OCI-LY1 (cell line): Measurements from ENCODE around the gene AFAP1.

Source experiments
- H2AFZ ChIP-seq: fragments of 200-600 bp; sonication (generic), shearing (Covaris generic); 2 replicates; pipeline ENCODE4 v1.6.0; 2014; ENCODE audit warnings: antibody characterized with exemption, mild to moderate bottlenecking, low read length
- H3F3A ChIP-seq: fragments of 200-600 bp; sonication (generic), shearing (Covaris generic); 2 replicates; pipeline ENCODE4 v1.6.0; 2014; ENCODE audit warnings: mild to moderate bottlenecking, antibody characterized with exemption, low read length, moderate library complexity; ENCODE audit not compliant: insufficient read depth
- H3K27ac ChIP-seq: fragments of 200-600 bp; sonication (generic); 2 replicates; pipeline ENCODE4 v1.5.1; 2014; ENCODE audit warnings: low read length, mixed run types, mild to moderate bottlenecking, low read depth; ENCODE audit not compliant: poor library complexity, severe bottlenecking
- H3K27me3 ChIP-seq: fragments of 200-600 bp; sonication (generic); 2 replicates; pipeline ENCODE4 v1.6.0; 2014; ENCODE audit warnings: antibody characterized with exemption, mild to moderate bottlenecking, low read length, moderate library complexity; ENCODE audit not compliant: insufficient read depth
- H3K36me3 ChIP-seq: fragments of 200-600 bp; sonication (generic); 2 replicates; pipeline ENCODE4 v1.6.1; 2014; ENCODE audit warnings: mild to moderate bottlenecking, antibody characterized with exemption, low read length, moderate library complexity, mixed read lengths; ENCODE audit not compliant: insufficient read depth
- H3K4me1 ChIP-seq: fragments of 200-600 bp; sonication (generic); 2 replicates; pipeline ENCODE4 v1.5.1; 2014; ENCODE audit warnings: mild to moderate bottlenecking, low read length, moderate library complexity; ENCODE audit not compliant: insufficient read depth, severe bottlenecking
- H3K4me2 ChIP-seq: fragments of 200-600 bp; sonication (generic), shearing (Covaris generic); 2 replicates; pipeline ENCODE4 v1.6.1; 2014; ENCODE audit warnings: low read length
- H3K4me3 ChIP-seq: fragments of 200-600 bp; sonication (generic); 2 replicates; pipeline ENCODE4 v1.5.1; 2014; ENCODE audit warnings: low read length, low read depth, mild to moderate bottlenecking, mixed read lengths; ENCODE audit not compliant: poor library complexity, severe bottlenecking
- H3K79me2 ChIP-seq: fragments of 200-600 bp; shearing (Covaris generic); 2 replicates; pipeline ENCODE4 v1.6.1; 2016; ENCODE audit warnings: mixed run types, low read length, mixed read lengths; ENCODE audit not compliant: insufficient read depth
- H3K9ac ChIP-seq: fragments of 200-600 bp; sonication (generic), shearing (Covaris generic); 2 replicates; pipeline ENCODE4 v1.6.1; 2014; ENCODE audit warnings: mild to moderate bottlenecking, low read length, mixed read lengths
- H3K9me2 ChIP-seq: fragments of 200-600 bp; sonication (generic), shearing (Covaris generic); 2 replicates; pipeline ENCODE4 v1.6.1; 2014; ENCODE audit warnings: low read depth, mild to moderate bottlenecking, low read length, mixed read lengths
- H3K9me3 ChIP-seq: fragments of 200-600 bp; shearing (Covaris generic); 2 replicates; pipeline ENCODE4 v1.6.1; 2014; ENCODE audit warnings: low read length, mixed read lengths
- H4K20me1 ChIP-seq: fragments of 200-600 bp; sonication (generic), shearing (Covaris generic); 2 replicates; pipeline ENCODE4 v1.6.0; 2016; ENCODE audit warnings: mild to moderate bottlenecking, low read length; ENCODE audit not compliant: insufficient read depth
- EZH2 ChIP-seq: fragments of 200-600 bp; sonication (generic), shearing (Covaris generic); IDR thresholded peaks from 2 replicates; pipeline ENCODE4 v1.8.0; 2017; ENCODE audit warnings: borderline replicate concordance, mixed run types, mild to moderate bottlenecking, antibody characterized with exemption, low read length, moderate library complexity, mixed read lengths
- TF ChIP-seq, protein P1 (sequence below): fragments of 200-600 bp; sonication (generic), shearing (Covaris generic); IDR thresholded peaks from 2 replicates; pipeline ENCODE4 v1.5.1; 2017; ENCODE audit warnings: mild to moderate bottlenecking, antibody characterized with exemption, low read length, moderate library complexity, mixed read lengths

The AFAP1 gene

GRCh38 chr4:7824218-7824617 is 115.4 kb downstream of the AFAP1 start:
- no peak overlapping the region for H3K4me2 ChIP-seq
- H3K79me2 ChIP-seq = no peaks in the 10 kb centered on the region

DNA sequence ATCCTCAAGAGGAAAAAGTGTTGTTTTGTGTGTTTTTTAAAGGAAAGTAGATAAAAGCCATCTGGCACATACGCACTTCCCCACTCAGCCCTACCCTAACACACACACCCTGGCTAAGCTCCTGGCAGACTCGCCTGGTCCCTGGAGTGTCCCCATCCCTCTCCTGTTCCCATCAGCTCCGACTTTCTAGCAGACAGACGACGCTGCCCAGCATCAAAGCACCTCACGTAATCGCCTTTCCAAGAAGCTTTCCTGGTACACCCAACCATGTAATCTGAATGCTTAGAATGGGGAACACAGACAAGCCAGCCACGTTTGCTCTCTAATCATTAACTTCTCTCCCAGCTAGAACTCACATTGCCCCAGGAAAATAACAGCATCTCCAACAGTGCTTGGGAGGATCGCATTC is 116.2 kb downstream of the AFAP1 start:
- TF ChIP-seq, protein P1, sequence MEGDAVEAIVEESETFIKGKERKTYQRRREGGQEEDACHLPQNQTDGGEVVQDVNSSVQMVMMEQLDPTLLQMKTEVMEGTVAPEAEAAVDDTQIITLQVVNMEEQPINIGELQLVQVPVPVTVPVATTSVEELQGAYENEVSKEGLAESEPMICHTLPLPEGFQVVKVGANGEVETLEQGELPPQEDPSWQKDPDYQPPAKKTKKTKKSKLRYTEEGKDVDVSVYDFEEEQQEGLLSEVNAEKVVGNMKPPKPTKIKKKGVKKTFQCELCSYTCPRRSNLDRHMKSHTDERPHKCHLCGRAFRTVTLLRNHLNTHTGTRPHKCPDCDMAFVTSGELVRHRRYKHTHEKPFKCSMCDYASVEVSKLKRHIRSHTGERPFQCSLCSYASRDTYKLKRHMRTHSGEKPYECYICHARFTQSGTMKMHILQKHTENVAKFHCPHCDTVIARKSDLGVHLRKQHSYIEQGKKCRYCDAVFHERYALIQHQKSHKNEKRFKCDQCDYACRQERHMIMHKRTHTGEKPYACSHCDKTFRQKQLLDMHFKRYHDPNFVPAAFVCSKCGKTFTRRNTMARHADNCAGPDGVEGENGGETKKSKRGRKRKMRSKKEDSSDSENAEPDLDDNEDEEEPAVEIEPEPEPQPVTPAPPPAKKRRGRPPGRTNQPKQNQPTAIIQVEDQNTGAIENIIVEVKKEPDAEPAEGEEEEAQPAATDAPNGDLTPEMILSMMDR = no peak
- TF ChIP-seq EZH2 = no peak
- Histone ChIP-seq H3K4me2 (no peak overlapping the region), H4K20me1 (no peaks in the 10 kb centered on the region), H3K79me2 (no peaks in the 10 kb centered on the region), H3K4me1 (no peaks in the 10 kb centered on the region), H3K9me2 (no peaks in the 10 kb centered on the region), H2AFZ (no peak overlapping the region), H3K36me3 (no peaks in the 10 kb centered on the region), H3K4me3 (no peak overlapping the region), H3K9ac (no peak overlapping the region), H3K27ac (no peak overlapping the region), H3F3A (no peaks in the 10 kb centered on the region), H3K9me3 (no peaks in the 10 kb centered on the region), H3K27me3 (no peaks in the 10 kb centered on the region)

More at GRCh38 chr4:7824218-7824617, 115.4 kb downstream of the AFAP1 start:
- Histone ChIP-seq H3K9me2 (no peaks in the 10 kb centered on the region), H3K4me1 (no peaks in the 10 kb centered on the region), H3K9ac (no peak overlapping the region), H3K36me3 (no peaks in the 10 kb centered on the region), H2AFZ (no peak overlapping the region), H3F3A (no peaks in the 10 kb centered on the region), H3K27me3 (no peaks in the 10 kb centered on the region), H3K9me3 (no peaks in the 10 kb centered on the region), H4K20me1 (no peaks in the 10 kb centered on the region), H3K4me3 (no peak overlapping the region), H3K27ac (no peak overlapping the region)
- no peak for TF ChIP-seq EZH2
- TF ChIP-seq, protein P1 = no peak

- H3K4me2 ChIP-seq = no peak overlapping the region
- H3K27me3 ChIP-seq = no peaks in the 10 kb centered on the region
- no peaks in the 10 kb centered on the region for H3K79me2 ChIP-seq
- H3K9me2 ChIP-seq = no peaks in the 10 kb centered on the region
- no peaks in the 10 kb centered on the region for H3K9me3 ChIP-seq
- TF ChIP-seq, protein P1 = no peak
- TF ChIP-seq EZH2 = no peak
- no peaks in the 10 kb centered on the region for H3K36me3 ChIP-seq
- H3K9ac ChIP-seq = no peak overlapping the region
- H2AFZ ChIP-seq = no peak overlapping the region
- no peak overlapping the region for H3K27ac ChIP-seq
- H3K4me1 ChIP-seq = no peaks in the 10 kb centered on the region
- no peaks in the 10 kb centered on the region for H3F3A ChIP-seq
- H3K4me3 ChIP-seq = no peak overlapping the region
- H4K20me1 ChIP-seq = no peaks in the 10 kb centered on the region
Measured at GRCh38 chr4:7822877-7823276, 116.8 kb downstream of the AFAP1 start.
